Measurements from ENCODE around the gene TFIP11.

TFIP11 gene

DNA sequence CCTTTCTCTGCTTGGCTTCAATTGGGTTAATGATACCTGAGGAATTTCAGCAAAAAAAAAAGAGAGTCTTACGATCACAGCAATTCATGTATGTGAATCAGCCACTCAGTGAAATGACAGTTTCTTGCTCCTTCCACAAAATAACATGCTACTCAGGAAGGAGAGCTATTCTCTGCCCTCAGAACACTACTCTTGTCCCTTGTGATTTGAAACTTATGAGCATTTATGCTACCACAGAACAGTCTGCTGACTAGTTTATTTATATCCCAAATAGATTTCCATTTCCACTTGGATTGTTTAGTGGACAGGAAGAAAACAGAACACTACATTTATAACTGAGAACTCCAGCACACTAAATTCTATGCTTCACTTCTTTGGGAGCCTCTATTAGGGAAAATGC, 8.5 kb downstream of the TFIP11 start:
- no peak for DNase-seq (ENCODE audit: low read depth)

DNA sequence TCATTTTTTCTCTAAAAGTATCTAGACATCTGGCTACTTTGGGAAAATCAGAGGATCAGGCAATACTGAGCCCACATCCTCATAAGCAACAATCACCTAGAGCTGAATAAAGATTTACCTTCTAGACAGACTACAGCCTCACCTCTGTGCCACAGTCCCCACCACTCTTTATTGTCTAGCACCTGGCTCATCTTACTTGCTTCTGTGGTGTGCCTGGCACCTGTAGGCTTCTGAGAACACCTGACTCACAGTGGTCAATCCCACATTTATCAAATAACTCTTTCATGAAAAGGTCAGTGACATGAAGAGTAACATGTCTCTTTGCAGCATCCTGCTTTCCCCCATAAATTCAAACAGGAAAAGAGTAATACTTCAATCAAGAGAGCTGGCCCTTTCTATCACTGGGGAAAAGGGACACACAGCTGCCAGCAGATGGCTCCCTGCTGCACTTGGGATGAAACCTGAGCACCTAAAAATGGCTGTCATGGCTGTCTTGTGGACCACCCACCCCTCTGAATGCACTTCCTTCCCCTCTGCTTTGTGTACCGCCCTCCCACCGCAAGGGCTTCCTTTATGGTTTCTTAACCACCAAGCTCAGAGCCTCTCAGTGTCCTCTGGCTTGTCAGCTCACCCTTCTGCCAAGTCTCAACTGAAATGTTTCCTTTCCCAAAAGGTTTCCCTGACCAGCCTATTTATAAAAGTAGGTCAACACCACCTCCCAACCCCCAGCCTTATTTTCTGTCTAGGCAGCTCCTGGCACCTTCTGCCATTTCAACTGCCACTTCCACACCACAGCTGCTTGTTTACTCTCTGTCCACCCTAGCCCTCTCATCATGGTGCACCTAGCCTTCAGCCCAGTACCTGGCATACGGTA, 9.3 kb downstream of the TFIP11 start:
- DNase-seq (ENCODE audit: low read depth), result peak; percentile 90

DNA sequence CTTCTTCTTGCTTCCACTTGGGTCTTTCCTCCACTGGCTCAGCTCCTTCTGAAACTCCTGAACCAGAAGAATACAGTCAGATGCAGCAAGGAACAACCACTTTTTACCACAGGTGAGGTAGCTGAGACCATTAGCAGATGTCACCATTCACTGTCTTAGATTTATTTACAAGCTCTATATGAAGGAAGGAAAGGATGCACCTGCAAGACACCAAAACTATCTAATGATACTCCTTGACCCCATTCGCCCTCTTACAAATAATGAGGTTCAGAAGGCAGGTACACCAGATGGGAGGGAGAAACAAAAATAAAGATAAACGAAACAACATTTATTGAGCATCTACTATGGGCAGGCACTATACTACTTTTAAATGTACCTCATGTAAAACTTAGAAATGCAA, 10.3 kb downstream of the TFIP11 start:
- DNase-seq (ENCODE audit: low read depth), result no peak

DNA sequence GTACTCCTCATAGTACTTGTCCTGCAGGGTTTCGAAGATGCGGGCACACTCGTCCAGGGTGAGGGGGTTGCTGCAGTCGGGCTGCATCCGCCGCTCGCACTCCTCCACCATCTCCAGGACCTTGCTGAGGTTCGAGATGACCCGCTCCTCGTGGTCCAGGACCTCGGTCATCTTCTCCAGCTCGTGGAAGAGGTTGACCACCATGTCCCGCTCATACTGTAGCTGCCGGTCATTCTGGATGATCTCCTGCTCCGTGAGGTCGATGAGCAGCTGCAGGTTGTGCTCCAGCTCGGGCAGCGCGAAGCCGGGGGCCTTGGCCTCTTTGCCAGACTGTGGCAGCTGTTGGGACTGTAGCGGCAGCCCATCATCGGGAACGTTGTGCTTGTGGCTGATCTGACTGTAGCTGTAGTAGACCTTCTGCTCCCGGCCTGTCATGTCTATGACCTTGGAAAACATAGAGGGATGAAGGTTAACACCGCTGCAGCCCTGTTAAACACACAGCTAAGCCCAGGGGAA, 13.0 kb downstream of the TFIP11 start:
- DNase-seq (ENCODE audit: low read depth), result no peak

DNA sequence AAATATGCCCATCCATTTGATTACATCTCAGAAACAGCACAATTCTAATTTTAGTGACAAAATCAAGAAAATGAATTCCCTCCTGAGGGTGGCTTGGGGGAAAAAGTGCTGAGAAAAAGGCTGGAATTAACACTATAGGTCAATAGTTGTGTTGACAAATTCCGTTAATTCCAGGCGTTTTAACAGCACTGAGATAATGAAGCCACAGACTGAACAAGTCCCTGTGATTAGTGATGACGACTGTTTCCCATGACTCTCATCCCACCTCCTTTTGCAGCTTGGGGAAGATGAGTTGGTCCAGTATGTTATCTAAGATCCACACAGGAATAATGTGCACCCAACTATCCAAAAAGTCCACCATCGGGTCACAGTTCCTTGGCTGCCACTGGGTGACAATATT, 15.8 kb downstream of the TFIP11 start:
- DNase-seq (ENCODE audit: low read depth), result no peak

DNA sequence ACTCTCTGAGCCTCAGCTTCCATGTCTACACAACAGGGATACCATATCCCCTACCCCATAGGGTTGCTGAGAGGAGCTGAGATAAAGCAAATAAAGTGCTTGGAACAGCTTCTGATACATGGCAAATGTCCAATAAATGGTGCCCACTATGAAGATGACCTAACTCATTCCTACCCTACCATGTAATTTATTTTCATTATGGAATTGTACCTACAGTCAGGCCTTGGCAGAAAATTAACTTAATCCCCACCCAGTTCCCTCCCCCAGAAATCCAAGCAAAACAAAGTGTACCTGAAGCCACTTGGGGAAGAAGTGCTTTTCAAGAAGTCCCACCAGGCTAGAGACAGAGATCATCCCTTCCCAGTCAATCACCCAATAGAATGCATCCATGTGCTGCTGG, 17.8 kb downstream of the TFIP11 start:
- DNase-seq (ENCODE audit: low read depth), result no peak

DNA sequence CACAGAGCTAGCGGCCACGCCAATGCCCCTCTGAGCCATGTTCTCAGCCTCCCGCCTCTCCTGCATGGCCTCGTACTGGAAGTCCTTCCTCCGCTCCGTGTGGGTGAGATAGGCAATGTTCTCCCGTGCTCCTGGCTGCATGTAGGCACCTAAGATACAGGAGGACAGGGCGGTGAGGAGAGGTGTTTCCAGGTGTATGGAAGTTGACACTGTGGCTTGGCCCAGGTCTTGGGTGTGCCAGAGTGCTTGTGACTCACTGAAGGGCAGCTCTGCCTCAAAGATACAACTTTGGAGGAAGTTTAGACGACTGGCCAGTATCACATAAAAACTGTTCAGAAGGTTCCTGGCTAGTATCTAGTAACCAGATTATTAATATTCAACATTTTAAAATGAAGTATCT, 20.1 kb downstream of the TFIP11 start:
- no peak for DNase-seq (ENCODE audit: low read depth)

DNA sequence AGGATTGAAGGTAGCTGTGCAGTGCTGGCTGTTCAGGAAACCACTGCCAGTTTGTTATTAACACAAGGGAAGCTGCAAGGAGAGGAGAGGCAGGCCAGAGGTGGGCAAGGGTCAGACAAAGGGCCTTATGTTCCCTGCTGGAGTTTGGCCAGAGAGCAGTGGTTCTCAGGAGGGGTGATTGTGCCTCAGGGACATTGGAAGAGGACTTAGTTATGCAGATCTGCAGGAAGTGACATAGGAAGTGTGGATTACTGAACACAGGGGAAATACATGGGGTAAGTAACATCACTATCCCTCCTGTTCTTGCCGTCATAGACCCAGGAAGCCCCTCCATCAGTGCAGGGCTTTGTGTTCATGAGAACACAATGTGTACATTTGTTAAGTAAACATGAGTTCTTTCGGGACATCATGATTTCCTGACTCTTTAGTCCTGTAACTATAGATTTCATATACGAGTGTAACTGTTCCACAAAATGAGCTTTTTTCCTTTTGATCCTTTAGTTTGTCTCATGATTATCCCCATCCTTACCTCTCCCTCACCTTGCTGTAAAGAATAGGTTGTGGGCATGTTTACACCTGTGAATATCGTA, 22.7 kb downstream of the TFIP11 start:
- DNase-seq (ENCODE audit: low read depth), result no peak

DNA sequence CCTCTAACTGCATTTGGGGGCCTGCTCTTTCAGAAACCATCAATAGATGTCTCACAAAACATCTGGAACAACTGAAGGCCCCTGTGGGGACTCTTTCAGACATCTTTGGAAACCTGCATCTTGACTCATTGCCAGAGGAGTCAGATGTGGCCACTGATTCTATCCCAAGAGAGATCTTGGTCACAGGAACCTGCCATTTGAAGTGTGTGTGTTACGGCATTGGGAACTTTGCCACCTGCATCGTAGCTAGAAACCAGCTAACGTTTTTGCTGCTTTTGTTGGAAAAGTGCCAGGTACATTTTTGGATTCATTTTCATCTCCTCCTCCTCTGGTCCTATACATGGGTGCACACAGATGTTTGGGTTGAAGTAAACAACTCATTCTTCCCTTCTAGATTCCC, 24.3 kb downstream of the TFIP11 start:
- DNase-seq (ENCODE audit: low read depth), result no peak

DNA sequence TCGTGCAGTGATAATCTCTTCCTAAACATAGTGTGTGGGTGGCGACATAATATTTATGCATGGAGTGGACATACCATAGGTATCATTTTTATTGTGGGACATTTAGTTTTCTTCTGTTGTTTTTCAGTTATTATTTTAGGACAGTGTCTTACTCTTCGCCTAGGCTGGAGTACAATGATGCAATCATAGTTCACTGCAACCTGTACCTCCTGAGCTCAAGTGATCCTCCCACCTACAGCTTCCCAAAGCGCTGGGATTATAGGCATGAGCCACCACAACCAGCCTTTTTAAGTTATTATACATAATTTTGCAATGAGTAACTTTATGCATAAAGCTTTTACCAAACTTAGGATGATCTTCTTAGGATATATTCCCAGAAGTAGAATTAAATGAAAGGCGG, 25.9 kb downstream of the TFIP11 start:
- no peak for DNase-seq (ENCODE audit: low read depth)

DNA sequence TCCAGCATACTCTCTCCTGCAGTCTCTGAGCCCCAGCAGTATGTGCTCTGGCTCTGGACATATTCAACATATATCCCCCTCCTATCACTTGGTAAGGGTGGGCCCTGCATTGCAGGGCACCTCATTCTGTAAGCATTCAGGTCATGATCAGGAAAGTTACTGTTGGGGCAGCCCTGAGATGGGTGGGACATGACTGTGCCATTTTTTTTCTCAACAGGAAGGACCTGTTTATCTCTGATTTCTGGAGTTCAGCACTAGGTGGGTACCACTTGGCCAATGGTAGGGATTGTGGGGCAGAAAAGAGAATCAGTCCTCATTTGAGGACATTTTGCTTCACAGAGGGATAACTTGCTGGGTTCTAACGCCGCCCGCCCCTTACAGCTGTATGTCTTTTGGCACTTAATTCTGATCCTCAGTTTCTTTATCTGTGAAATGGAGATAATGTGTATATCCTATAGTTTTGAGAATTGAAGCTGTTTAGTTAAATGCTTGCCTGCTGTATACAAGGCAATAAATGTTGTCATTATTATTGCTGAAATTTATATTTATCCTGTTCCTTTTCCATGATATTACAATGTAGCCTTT, 26.4 kb downstream of the TFIP11 start:
- no peak for DNase-seq (ENCODE audit: low read depth)

DNA sequence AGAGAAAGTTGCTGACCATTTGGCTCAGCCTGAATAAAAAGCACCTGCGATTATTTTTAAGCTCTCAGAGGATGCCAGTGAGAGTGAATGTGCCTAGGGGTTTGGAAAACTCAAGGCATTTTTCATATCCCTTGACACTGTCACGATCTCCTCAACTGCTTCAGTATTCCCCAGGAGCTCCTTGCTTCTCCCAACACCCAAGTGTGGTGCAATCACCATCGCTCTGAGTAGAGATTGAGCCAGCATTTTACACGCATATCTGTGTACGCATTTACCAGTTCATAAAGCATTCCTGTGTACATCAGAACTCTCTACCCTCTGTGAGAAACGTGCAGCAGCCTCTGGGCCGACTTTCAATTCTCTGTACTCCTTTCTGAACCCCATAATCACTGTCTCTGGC, 27.3 kb downstream of the TFIP11 start:
- DNase-seq (ENCODE audit: low read depth), result no peak

DNA sequence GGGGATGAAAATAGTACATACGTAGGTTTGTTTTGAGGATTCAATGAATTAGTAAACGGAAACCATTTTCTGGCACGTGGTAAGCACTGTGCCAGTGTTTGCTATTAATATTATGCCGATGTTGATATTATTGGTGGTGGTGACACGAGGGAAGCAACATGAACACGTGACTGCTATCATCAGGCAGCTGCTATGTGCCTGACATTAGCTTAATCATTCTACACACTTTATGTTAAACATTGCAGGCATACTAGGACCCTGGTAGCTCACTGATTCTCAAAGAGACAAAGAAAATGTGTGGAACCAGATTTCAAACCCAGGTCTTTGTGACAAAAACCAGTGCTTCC, 27.9 kb downstream of the TFIP11 start:
- no peak for DNase-seq (ENCODE audit: low read depth)

DNA sequence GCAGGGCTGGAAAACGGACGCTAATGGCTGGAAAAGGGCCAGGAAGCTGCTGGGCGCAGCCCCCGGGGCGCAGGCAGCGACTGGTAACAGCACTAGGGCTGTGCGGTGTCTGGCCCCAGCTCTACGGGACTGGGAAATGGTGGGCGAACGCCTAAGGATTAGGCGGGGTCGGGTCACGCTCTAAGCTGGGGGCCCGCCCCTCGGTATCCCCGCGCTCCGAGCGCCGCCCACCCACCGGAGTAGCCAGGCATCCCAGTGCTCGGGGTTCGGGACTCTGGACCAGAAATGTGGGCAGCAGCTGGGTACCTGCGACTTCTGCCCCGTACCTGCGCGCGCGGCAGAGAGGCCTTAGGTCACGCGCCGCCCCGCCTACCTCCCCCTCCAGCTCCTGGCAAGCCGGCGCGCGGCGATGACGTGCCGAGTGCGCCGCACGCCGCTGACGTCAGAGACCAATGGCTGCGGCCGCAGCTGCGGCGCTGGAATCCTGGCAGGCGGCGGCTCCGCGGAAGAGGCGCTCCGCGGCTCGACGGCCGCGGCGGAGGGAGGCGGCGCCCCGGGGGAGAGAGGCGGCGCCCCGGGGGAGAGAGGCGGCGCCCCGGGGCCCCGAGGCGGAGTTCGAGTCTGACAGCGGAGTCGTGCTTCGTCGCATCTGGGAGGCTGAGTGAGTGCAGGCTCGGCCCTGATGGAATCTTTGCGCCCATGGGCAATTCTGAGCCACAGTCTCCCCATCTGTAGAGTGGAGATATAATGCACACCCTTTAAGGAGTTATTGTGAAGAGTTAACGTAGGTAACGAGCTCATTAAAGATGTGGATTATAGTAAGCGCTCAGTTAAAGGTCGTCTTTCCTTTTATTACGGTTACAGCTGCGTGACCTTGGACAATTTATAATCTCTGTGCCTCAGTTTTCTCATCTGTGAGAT, 28.6 kb downstream of the TFIP11 start, which contains the start of the genes HPS4 and SRRD:
Gene HPS4, minus strand, starts transcription at position 345 of the 921 bp plus-strand sequence. CDS start 2,021 bp downstream, outside the sequence.
Gene SRRD, plus strand, starts transcription at position 439 of the 921 bp plus-strand sequence. Its CDS starts 14 bp downstream, at position 453.
- DNase-seq (ENCODE audit: low read depth), result peak; percentile 80

DNA sequence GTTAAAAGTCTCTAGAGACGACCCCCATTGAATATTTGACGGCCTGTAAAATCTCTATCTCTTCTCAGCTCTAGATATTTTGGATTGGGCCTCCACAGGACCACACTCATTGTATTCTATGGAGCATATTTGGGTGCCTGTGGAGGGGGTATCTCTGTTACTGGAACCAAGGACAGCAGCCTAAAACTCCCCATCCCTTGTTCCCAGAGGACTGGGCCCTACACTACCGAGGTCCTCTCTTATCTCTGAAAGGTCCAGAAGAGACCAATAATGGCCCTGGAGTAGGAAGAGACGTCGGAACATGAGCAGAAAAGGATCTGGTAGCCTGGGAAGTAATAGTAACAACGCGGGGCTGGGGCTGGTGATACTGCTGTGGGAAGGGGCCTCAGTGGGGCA, 29.2 kb downstream of the TFIP11 start:
- no peak for DNase-seq (ENCODE audit: low read depth)

DNA sequence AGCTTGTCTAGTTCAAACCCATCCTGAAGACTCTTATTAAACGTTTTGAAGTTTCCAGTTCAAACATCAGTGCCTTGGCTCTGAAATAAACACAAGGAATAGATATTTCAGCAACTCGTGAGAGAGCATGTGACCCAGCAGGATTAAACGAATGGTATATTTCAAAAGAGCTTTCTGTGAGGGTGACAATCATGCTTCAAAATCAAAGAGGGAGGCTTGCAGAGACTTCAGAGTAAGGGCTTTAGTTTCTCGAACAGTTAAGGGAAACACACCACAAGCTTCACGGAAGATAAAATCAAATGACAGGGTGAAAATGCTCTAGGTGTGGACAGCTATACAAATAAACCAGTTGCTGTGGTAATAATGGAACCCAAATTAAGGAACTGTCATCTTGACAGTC, 30.1 kb downstream of the TFIP11 start:
- no peak for DNase-seq (ENCODE audit: low read depth)

DNA sequence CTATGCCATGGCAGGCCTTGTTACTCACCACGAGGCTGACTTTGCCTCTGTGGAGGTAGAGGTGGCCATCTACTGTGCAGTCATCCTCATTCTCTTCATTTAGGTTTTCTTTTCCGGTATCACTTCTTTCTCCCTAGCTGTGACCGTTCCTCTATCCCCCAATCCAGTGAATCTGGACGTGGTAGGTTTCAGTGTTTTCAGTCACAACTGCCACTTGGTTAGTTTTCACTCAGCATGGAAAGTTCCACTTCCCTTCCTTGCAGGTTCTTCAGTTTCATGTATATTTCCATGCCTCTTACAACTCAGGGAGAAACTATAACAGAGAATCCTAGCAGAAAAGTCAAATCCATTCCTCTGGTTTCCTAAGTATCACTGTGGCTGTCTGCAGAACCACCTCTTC, 30.6 kb downstream of the TFIP11 start:
- no peak for DNase-seq (ENCODE audit: low read depth)

DNA sequence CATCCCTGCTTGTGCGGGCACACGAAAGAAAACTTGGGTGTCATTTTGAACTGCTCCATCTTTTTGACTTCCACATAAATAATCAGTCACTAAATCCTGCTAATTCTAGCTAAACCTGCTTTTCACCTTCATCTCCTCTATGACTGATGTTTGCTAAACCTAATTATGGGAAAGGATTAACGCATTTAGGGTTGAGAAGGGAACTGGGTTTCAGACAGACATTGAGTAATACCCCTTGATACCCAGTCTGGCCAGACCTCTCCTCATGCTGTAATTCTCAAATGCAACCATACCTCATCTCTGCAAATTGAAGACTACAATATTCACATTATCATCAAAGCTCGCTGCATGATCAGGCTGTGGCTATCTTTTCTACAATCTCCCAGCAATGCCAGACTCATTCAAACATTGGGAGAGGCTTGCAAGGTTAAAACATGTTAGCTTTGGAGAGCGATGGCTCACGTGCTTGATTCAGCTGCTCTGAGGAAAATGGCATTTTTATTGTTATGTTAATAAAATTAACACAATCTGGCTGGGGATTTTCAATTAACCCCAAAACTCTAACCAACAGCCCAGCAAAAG, 31.1 kb downstream of the TFIP11 start:
- no peak for DNase-seq (ENCODE audit: low read depth)

DNA sequence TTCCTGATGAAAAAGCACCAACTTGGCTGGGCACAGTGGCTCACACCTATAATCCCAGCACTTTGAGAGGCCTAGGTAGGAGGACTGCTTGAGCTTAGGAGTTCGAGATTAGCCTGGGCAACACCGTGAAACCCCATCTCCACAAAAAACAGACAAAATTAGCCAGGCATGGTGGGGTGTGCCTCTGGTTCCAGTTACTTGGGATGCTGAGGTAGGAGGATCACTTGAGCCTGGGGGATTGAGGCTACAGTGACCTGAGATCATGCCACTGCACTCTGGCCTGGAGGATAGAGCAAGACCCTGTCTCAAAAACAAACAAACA, 31.7 kb downstream of the TFIP11 start:
- DNase-seq (ENCODE audit: low read depth), result no peak

DNA sequence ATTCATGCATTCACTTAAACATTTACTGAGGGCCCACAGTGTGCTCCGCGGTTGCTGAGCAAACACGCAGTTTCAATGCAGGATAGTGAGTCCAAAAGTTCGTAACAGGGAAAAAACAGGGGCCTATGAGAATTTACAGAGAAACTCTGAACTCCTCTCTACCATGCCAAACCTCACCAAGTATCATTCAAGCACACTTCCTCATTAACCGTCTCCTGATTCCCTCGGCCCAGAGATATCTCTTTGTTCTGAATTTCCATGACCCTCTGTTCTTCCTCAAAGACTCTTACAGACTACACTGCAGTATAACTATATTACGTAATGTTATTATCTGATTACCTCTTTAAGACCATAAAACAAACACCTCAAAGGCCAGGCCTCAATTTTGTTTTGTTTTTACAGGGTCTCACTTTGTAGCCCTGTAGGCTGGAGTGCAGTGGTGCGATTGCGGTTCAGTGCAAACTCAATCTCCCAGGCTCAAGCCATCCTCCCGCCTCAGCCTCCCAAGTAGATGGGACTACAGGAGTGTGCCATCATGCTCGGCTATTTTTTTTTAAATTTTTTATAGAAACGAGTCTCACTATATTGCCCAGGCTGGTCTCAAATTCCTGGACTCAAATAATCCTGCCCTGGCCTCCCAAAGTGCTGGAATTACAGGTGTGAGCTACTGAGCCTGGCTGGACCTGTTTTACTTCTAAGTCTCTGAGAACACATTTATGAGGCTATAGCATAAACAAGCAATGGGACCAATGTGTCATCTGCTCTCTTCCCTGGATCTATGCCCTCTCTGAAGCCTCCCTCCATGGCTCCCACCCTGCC, 32.3 kb downstream of the TFIP11 start:
- DNase-seq (ENCODE audit: low read depth), result no peak
